Stimulated activated CD4-positive, alpha-beta T cell treated with anti-CD3 and anti-CD28 coated beads, Interleukin-2, amount 100 ng/mL, for 48 hours (primary cell): ENCODE measurements around the gene EFCAB6.

Experiments
- DNase-seq, 2 donors: peaks; one replicate each; pipeline ENCODE4 v3.0.0-alpha.2; 2020

Gene EFCAB6

DNA sequence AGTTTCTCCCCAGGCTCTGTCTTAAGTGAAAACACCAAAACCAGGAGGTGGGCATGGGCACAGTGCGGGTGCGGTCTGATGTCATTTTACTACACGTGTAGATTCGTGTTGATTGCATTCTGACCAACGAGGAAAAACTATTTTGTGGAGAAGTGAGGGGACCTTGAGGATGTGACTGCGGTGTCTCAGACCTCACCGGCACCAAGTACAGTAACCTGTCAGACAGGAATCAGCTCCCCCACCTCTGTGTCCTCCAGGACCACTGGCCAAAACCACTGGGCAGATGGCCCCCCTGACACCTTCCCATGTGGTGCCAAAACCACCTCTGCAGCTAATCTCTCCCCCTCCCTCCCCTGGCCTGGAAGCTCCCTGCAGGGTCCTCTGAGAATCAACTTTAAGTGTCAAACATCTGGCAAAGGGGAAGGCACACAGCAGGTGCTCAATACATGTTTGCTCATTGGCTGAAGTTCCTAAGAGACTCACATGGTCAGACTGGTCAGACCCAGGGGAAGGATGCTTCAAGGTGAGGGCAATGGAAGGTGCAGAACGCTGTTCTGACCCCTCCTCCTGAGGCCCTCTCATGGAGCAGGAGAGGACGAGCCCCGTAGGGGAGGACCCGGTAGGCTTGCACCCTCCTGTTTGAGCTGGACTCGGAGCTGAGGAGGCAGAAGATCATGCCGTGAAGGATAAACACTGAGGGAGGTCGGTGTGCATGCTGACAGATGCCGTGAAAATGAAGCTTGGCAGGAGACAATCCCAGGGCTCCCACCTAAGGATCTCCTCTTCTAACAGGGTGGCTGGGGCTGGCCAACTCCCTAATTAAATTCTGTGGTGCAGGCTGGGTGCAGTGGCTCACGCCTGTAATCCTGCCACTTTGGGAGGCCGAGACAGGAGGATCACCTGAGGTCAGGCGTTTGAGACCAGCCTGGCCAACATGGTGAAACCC is 270.4 kb downstream of the EFCAB6 start:
- no peak for DNase-seq

- no peak for DNase-seq
These were observed 271.1 kb downstream of the EFCAB6 start for GRCh38 chr22:43541022-43541421.

GRCh38 chr22:43540529-43540923 is 271.6 kb downstream of the EFCAB6 start:
- DNase-seq, result no peak

DNA sequence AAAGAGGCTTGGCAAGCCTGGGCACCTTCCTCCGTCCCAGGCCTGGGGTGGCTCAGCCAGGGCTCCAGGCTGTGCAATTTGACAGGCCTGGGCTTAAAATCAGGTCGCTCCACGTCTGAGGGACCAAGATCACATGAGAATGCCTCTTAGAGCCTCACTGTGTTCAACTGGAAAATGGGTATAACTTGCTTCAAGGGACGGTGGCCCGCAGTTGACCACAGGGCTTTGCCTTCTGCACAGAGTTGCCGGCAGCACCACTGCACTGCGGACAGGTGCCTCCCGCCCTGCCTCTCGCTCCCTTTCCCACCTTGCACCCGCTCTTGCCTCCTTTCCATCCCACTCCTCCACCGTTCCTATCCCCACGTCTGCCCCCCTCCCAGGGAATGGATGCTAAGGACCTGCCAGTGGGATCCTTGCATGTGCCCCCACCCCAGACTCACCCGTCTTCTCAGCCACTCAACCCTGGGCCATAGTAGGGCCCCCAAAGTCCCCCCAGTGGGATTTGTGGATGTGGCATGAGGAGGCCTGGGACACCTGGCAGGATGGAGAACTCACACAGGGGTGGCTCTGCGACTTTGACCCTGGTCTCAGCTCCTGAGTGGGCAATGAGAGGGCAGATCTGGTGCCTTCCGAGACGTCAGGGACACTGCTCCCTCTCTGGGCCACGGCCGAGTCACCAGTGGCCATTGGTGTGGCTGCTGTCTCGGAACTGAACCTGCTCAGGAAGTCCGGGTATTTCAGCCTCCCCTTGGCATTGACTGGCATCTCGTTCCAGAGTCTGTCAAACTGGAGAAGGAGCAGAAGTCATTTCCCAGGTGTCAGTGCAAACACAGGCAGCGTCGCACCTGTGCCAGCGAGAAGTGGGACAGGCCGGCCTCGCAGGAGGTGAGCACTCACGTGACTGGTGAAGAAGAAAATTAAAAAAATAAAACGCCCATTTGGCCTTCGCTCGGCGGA is 272.3 kb downstream of the EFCAB6 start:
- DNase-seq, result no peak

GRCh38 chr22:43537019-43537585 is 275.0 kb downstream of the EFCAB6 start:
- DNase-seq, result no peak

DNA sequence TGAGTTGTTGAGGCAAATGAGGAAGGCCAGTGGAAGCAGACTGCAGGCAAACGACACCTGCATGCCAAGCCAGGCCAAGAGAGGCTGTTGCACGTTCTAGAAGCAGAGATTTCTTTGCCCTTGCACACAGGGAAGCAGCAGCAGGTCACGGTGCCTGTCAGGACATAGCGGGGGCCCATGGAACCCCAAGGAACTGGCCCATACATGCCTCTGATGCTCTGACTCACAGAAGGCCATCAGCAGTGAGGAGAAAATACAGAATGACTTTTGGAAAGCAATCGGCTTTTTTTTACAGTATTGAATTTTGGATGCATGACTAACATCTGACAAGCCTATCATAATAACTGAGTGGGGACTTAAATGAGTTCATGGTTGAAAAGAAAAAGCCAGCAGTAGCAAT is 276.4 kb downstream of the EFCAB6 start:
- DNase-seq, result no peak

GRCh38 chr22:43535336-43535735 is 276.8 kb downstream of the EFCAB6 start:
- DNase-seq, result no peak

GRCh38 chr22:43534916-43535315 is 277.2 kb downstream of the EFCAB6 start:
- DNase-seq, result no peak

DNA sequence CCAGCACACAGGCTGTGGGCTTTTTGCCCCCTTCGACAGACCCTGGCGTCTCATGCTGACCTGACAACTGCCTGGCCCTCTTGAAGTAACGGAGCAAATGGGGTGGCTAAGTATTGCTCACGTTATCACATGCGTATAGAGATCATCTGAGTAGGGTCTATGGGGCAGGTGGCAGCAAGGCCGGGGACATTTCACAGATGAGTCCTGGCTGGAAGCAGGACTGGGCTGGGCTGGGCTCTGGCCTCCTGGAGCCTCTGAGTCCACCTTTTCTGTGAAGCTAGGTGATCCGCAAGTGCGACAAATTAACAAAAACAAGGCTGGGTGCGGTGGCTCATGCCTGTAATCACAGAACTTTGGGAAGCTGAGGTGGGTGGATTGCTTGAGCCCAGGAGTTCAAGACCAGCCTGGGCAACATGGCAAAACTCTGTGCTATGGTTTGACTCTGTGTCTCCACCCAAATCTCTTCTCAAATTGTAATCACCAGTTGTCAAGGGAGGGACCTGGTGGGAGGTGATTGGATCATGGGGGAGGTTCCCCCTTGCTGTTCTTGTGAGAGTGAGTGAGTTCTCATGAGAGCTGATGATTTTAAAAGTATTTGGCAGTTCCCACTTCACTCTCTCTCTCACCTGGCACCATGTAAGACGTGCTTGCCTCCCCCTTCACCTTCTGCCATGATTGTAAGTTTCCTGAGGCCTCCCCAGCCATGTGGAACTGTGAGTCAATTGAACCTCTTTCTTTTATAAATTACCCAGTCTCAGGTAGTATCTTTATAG is 278.3 kb downstream of the EFCAB6 start:
- no peak for DNase-seq

GRCh38 chr22:43533156-43533530 is 279.0 kb downstream of the EFCAB6 start:
- DNase-seq, result no peak

GRCh38 chr22:43532301-43533155 is 279.6 kb downstream of the EFCAB6 start:
- no peak for DNase-seq

DNA sequence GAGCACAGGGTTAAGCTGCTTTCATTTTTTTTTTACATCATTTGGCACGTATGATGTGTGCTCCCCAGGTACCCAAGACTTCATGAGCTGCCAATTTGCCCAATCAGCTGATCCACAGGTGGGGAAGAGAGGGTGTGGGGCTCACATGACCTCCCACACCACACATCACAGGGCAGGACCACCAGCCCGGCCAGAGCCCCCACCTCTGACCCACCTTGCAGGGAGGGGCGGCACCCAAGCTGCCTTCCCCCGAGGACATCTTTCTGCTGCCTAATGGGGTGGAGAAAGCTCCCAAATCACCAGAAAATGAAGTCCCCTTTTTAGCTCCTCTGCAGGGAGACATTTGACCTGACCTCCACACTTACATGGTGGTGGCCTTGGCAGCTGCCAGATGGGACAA is 280.5 kb downstream of the EFCAB6 start:
- no peak for DNase-seq

DNA sequence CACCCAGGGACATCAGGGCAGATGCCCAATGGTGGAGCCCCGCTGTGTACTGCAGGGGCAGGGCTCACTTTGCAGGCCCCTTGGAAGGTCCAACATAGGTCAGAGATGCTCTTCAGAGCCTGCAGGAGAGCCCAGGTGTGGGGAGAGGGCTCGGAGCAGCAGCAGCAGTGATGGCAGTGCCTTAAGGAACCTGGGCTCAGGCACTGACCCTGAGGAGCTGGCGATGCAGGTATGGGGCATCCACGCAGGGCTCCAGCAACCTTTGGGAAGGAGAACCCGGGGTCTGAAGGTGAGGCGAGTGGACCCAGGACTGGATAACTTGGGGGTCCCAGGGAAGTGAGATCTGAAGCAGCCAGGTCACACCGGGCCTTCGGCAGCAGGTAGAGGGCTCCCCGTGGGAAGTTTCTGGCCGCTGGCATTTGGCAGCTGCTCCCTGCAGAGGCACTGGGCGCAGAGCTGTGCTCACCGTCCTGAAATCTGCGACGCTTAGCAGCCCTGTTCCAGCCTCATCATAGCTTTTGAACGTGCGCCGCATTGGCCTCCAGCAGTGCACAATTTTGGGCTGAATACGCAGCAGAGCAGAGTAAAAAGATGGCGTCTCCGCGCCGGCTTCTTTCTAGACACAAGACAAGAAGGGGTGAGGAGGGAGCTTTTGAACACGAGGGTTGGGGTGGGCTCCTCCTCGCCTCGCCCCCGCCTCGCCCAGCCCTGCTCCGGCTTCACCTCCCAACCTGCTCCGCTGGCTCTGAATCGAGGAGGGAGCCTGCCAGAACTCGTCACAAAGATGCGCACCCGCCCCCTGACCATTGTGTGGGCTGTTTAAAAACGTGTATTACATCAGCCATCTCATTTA is 281.5 kb downstream of the EFCAB6 start:
- no peak for DNase-seq

- DNase-seq, result no peak
These were observed 282.2 kb downstream of the EFCAB6 start for GRCh38 chr22:43529934-43530333.

GRCh38 chr22:43529461-43529860 is 282.6 kb downstream of the EFCAB6 start:
- no peak for DNase-seq

DNA sequence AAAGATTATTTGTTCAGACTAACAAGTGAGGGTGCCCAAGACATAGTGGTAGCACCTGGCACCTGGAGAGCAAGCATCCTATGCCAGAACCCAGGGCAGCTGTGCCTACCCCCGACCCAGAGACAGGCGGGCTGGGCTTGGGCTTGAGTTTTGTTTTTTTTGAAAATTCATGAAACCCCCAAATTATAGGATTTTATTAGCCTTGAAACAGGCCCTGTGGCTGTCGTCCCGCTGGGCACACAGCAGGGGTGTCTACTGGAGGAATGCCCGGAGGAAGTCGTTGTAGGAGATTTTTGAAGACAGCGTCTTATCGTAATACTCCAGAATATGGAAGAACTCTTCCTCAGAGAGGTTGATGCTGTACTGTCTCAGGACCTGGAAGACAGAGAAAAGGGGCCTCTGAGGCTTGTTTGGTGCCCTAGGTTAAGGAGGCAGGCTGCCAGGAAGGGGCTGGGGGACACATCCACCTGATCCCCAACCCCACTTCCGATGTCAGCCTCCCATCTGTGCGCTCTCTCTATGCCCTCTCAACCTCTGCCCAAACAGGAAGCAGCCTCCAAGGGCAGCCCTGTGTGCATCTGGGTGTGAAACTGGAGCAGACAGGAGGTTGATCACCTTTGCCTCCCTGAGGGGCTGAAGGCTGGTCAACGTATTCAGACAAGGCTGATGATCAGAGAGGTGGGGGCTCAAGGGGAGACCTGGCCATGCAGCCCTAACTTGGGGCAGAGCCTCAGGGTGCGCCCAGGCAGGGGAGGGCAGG is 283.3 kb downstream of the EFCAB6 start:
- no peak for DNase-seq

- DNase-seq, result no peak
These were observed 285.2 kb downstream of the EFCAB6 start for GRCh38 chr22:43526946-43527345.

DNA sequence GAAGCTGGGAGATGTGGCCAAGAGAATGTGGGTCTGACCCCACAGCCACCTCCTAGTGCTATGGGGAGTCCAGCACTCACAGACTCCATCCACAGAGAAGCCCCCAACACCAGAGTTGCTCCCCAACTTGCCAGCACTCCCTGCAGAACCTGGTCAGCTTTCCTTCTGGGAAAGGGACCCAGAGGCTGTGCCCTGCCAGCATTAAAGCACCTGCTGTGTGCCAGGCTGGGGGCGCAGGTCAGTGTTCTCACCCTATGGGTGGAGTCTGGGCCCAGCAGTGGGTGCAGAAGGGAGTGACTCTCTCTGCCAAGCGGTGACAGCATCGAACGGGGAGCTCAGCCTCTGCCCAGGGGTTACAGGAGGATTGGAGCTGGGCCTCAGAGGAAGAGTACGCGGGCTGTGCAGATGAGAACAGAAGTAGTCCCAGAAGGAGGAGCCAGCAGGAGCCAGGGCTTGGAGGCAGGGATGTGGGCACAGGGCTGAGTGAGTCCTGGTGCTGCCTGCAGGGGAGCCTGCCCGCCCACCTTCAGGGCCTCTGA is 285.9 kb downstream of the EFCAB6 start:
- no peak for DNase-seq

DNA sequence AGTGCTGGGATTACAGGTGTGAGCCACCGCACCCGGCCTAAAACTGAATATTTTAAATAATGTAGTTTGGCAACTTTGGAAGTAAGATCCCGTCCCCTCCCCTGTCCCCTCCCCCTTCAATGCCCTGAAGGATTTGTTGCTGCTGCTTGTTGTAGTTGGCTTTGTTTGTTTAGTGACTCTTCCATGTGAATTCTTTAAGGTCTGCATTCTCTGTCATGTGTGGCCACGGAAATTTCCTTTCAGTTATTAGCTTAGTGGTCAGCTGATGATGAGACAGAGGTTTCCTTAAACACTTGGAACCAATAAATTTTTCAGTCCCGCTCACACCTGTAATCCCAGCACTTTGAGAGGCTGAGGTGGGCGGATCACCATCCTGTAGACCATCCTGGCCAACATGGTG is 290.4 kb downstream of the EFCAB6 start:
- no peak for DNase-seq
